ENCODE data around the gene B4GALT5.
A peak's percentile ranks its signal among the peaks of the same experiment; 100 is the strongest.

Gene B4GALT5

DNA sequence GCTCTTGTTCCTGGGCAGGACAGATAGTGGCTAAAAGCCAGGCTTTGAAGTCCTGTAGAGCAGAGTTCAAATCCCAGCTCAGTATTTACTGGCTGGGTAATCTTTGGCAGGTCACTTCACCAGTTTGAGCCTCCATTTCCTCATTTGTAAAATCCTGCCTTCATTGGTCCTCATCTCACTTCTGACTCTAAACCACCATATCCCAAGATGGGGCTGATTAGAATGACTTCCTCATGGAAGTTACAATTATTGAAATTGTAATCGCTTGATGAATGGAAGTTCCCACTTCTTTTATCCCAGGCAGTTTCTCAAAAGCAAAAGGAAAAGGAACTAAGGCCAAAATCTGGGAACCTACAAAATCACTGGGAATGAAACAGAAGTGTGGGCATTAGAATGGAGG is 35.9 kb upstream of the B4GALT5 start:
- TF ChIP-seq, protein P1, sequence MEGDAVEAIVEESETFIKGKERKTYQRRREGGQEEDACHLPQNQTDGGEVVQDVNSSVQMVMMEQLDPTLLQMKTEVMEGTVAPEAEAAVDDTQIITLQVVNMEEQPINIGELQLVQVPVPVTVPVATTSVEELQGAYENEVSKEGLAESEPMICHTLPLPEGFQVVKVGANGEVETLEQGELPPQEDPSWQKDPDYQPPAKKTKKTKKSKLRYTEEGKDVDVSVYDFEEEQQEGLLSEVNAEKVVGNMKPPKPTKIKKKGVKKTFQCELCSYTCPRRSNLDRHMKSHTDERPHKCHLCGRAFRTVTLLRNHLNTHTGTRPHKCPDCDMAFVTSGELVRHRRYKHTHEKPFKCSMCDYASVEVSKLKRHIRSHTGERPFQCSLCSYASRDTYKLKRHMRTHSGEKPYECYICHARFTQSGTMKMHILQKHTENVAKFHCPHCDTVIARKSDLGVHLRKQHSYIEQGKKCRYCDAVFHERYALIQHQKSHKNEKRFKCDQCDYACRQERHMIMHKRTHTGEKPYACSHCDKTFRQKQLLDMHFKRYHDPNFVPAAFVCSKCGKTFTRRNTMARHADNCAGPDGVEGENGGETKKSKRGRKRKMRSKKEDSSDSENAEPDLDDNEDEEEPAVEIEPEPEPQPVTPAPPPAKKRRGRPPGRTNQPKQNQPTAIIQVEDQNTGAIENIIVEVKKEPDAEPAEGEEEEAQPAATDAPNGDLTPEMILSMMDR (conservative IDR thresholded peaks at IDR 0.05; ENCODE audit: low read depth, low read length): no peak
- no peaks in the 10 kb centered on the region for H3K36me3 ChIP-seq (ENCODE audit: insufficient read depth)
- no peaks in the 10 kb centered on the region for H4K20me1 ChIP-seq (ENCODE audit: insufficient read depth)
- H3K27me3 ChIP-seq (ENCODE audit: insufficient read depth, low read depth): no peaks in the 10 kb centered on the region
- H2AFZ ChIP-seq (ENCODE audit: low read depth): no peak overlapping the region
- no peak overlapping the region for H3K4me3 ChIP-seq (IDR thresholded peaks at IDR 0.05; ENCODE audit: insufficient read depth, low read depth, low read length)
- peak overlapping the region; percentile 87; the same call in 1 of the 2 replicates for H3K27ac ChIP-seq
- H3K4me2 ChIP-seq: peak overlapping the region; percentile 97
- no peak overlapping the region for H3K9ac ChIP-seq
- H3K79me2 ChIP-seq (ENCODE audit: insufficient read depth, low read depth): no peaks in the 10 kb centered on the region
- peaks cover 62% of the 10 kb centered on the region for H3K4me1 ChIP-seq (ENCODE audit: low read depth, poor library complexity, severe bottlenecking)

DNA sequence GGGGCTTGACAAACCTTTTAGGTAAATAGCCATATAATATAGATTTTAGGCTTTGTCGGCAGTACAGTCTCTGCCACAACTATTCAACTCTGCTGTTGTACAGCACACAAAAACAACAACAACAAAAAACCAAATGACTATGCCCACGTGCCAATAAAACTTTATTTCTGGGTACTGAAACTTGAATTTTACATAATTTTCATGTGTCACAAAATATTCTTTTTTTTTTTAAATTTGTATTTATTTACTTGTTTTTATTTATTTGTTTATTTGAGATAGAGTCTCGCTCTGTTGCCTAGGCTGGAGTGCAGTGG is 34.8 kb upstream of the B4GALT5 start:
- Histone ChIP-seq H3K36me3 (ENCODE audit: insufficient read depth) (no peaks in the 10 kb centered on the region), H3K4me2 (no peak overlapping the region), H3K27ac (no peak overlapping the region), H3K79me2 (ENCODE audit: insufficient read depth, low read depth) (no peaks in the 10 kb centered on the region), H3K4me1 (ENCODE audit: low read depth, poor library complexity, severe bottlenecking) (peaks cover 51% of the 10 kb centered on the region), H3K4me3 (IDR thresholded peaks at IDR 0.05; ENCODE audit: insufficient read depth, low read depth, low read length) (no peak overlapping the region), H4K20me1 (ENCODE audit: insufficient read depth) (no peaks in the 10 kb centered on the region), H3K27me3 (ENCODE audit: insufficient read depth, low read depth) (no peaks in the 10 kb centered on the region), H3K9ac (no peak overlapping the region), H2AFZ (ENCODE audit: low read depth) (no peak overlapping the region)
- TF ChIP-seq, protein P1 (conservative IDR thresholded peaks at IDR 0.05; ENCODE audit: low read depth, low read length): no peak

DNA sequence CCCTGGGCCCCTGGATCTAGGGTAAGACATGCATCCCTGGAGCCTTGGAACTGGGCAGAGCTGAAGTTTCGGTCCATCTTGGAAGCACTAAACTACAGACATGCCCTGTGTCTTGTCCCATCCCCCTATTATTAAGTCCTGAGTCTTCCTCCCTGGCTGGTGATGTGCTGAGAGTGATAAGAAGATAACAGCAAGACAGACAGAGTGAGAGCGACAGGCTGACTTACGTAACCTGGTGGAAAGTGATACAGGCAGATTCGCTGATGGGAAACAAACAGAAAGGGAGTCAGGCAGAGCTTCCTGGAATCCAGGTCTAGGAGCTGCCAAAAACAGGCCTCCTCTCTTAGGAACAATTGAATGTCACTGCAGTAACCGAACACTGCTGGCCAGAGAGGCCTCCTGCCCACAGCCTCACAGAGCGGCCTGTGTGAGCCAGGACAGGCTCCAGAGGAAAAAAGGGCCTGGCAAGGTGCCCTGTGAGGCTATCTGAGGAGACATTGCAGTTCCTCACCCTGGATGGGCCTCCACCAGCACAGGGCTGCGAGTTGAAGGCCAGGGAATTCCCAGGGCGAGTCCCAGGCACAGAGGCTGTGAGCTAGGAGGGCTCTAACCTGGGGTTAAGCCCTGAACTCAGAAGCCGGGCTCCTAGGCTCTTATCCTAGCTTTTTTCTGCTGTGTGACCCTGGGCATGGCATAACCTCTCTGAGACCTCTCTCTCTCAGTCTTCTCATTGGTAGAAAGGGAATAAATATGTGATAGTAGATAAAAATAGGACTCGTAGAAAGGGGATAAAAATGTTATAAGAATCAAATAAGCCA is 34.2 kb upstream of the B4GALT5 start:
- H3K27ac ChIP-seq: no peak overlapping the region
- TF ChIP-seq, protein P1 (conservative IDR thresholded peaks at IDR 0.05; ENCODE audit: low read depth, low read length): no peak
- no peak overlapping the region for H3K9ac ChIP-seq
- peaks cover 45% of the 10 kb centered on the region for H3K4me1 ChIP-seq (ENCODE audit: low read depth, poor library complexity, severe bottlenecking)
- no peak overlapping the region for H3K4me2 ChIP-seq
- H3K4me3 ChIP-seq (IDR thresholded peaks at IDR 0.05; ENCODE audit: insufficient read depth, low read depth, low read length): no peak overlapping the region
- no peaks in the 10 kb centered on the region for H4K20me1 ChIP-seq (ENCODE audit: insufficient read depth)
- H3K36me3 ChIP-seq (ENCODE audit: insufficient read depth): no peaks in the 10 kb centered on the region
- no peaks in the 10 kb centered on the region for H3K79me2 ChIP-seq (ENCODE audit: insufficient read depth, low read depth)
- H2AFZ ChIP-seq (ENCODE audit: low read depth): no peak overlapping the region
- no peaks in the 10 kb centered on the region for H3K27me3 ChIP-seq (ENCODE audit: insufficient read depth, low read depth)

DNA sequence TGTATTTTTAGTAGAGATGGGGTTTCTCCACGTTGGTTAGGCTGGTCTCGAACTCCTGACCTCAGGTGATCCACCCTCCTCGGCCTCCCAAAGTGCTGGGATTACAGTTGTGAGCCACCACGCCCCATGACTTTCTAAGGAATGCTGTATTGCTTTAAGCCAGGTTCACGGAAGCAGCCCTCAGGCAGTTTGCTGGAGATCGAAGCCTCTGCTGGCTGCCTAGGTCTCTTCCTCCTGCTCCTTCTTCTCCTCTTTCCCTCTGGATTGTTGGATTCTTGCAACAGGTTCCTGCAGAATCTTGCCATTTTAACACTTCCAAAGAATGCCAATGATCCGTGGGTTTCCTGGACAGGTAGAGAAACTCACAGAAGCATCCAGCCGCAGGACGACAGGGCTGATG is 29.3 kb upstream of the B4GALT5 start:
- no peaks in the 10 kb centered on the region for H4K20me1 ChIP-seq (ENCODE audit: insufficient read depth)
- no peaks in the 10 kb centered on the region for H3K27me3 ChIP-seq (ENCODE audit: insufficient read depth, low read depth)
- no peaks in the 10 kb centered on the region for H3K79me2 ChIP-seq (ENCODE audit: insufficient read depth, low read depth)
- H3K9ac ChIP-seq: no peak overlapping the region
- no peak overlapping the region for H3K27ac ChIP-seq
- TF ChIP-seq, protein P1 (conservative IDR thresholded peaks at IDR 0.05; ENCODE audit: low read depth, low read length): no peak
- H3K4me2 ChIP-seq: no peak overlapping the region
- H3K4me1 ChIP-seq (ENCODE audit: low read depth, poor library complexity, severe bottlenecking): peaks cover 3% of the 10 kb centered on the region
- H3K36me3 ChIP-seq (ENCODE audit: insufficient read depth): no peaks in the 10 kb centered on the region
- no peak overlapping the region for H2AFZ ChIP-seq (ENCODE audit: low read depth)
- H3K4me3 ChIP-seq (IDR thresholded peaks at IDR 0.05; ENCODE audit: insufficient read depth, low read depth, low read length): no peak overlapping the region

All from KMS-11 (cell line).